ENCODE results near the gene CYP4F12. TPM values are rescaled to one million over a fixed set of nuclear protein-coding genes. Genes with fewer than 3 reads are reported as not detected.
"Not testable (repeated sequence)": the region's sequence is repeated elsewhere in the genome, so short reads cannot be mapped to it uniquely, and the experiment has no call there.

Gene CYP4F12
- total RNA-seq, 1 experiment from 2014 or later: not detected

- no peak for DNase-seq
- Histone ChIP-seq H3K4me3 (ENCODE audit: insufficient read depth, low read depth, low read length) (no peak overlapping the region), H3K36me3 (replicated peaks; ENCODE audit: control insufficient read depth, insufficient read depth, low read length) (no peaks in the 10 kb centered on the region), H3K27me3 (ENCODE audit: control insufficient read depth, insufficient read depth, low read length) (no peaks in the 10 kb centered on the region)
Observed at GRCh38 chr19:15641901-15642491, 30.9 kb upstream of the CYP4F12 start.

- no peaks in the 10 kb centered on the region for H3K36me3 ChIP-seq (replicated peaks; ENCODE audit: control insufficient read depth, insufficient read depth, low read length)
- H3K27me3 ChIP-seq (ENCODE audit: control insufficient read depth, insufficient read depth, low read length): no peaks in the 10 kb centered on the region
- H3K4me3 ChIP-seq (ENCODE audit: insufficient read depth, low read depth, low read length): no peak overlapping the region
- DNase-seq: no peak
Observed at GRCh38 chr19:15642807-15643206, 30.1 kb upstream of the CYP4F12 start.

GRCh38 chr19:15643387-15643786, 29.5 kb upstream of the CYP4F12 start:
- Histone ChIP-seq H3K4me3 (ENCODE audit: insufficient read depth, low read depth, low read length) (no peak overlapping the region), H3K27me3 (ENCODE audit: control insufficient read depth, insufficient read depth, low read length) (no peaks in the 10 kb centered on the region), H3K36me3 (replicated peaks; ENCODE audit: control insufficient read depth, insufficient read depth, low read length) (no peaks in the 10 kb centered on the region)
- no peak for DNase-seq

- Histone ChIP-seq H3K36me3 (replicated peaks; ENCODE audit: control insufficient read depth, insufficient read depth, low read length) (no peaks in the 10 kb centered on the region), H3K27me3 (ENCODE audit: control insufficient read depth, insufficient read depth, low read length) (no peaks in the 10 kb centered on the region), H3K4me3 (ENCODE audit: insufficient read depth, low read depth, low read length) (no peak overlapping the region)
- no peak for DNase-seq
Observed at GRCh38 chr19:15644066-15644741, 28.7 kb upstream of the CYP4F12 start.

- H3K4me3 ChIP-seq (ENCODE audit: insufficient read depth, low read depth, low read length): no peak overlapping the region
- no peaks in the 10 kb centered on the region for H3K36me3 ChIP-seq (replicated peaks; ENCODE audit: control insufficient read depth, insufficient read depth, low read length)
- no peak for DNase-seq
- H3K27me3 ChIP-seq (ENCODE audit: control insufficient read depth, insufficient read depth, low read length): no peaks in the 10 kb centered on the region
Observed at GRCh38 chr19:15644816-15645215, 28.1 kb upstream of the CYP4F12 start.

GRCh38 chr19:15649526-15649925, 23.4 kb upstream of the CYP4F12 start:
- DNase-seq: no peak
- Histone ChIP-seq H3K4me3 (ENCODE audit: insufficient read depth, low read depth, low read length) (no peak overlapping the region), H3K36me3 (replicated peaks; ENCODE audit: control insufficient read depth, insufficient read depth, low read length) (no peaks in the 10 kb centered on the region), H3K27me3 (ENCODE audit: control insufficient read depth, insufficient read depth, low read length) (no peaks in the 10 kb centered on the region)

- H3K4me3 ChIP-seq (ENCODE audit: insufficient read depth, low read depth, low read length); DNase-seq; H3K36me3 ChIP-seq (replicated peaks; ENCODE audit: control insufficient read depth, insufficient read depth, low read length); H3K27me3 ChIP-seq (ENCODE audit: control insufficient read depth, insufficient read depth, low read length): not testable (repeated sequence)
Observed at GRCh38 chr19:15650123-15650522, 22.8 kb upstream of the CYP4F12 start.

- H3K36me3 ChIP-seq (replicated peaks; ENCODE audit: control insufficient read depth, insufficient read depth, low read length): no peaks in the 10 kb centered on the region
- no peak for DNase-seq
Observed at GRCh38 chr19:15651791-15652190, 21.1 kb upstream of the CYP4F12 start.

GRCh38 chr19:15652559-15653278, 20.2 kb upstream of the CYP4F12 start:
- DNase-seq: no peak
- Histone ChIP-seq H3K27me3 (ENCODE audit: control insufficient read depth, insufficient read depth, low read length) (no peaks in the 10 kb centered on the region), H3K4me3 (ENCODE audit: insufficient read depth, low read depth, low read length) (no peak overlapping the region), H3K36me3 (replicated peaks; ENCODE audit: control insufficient read depth, insufficient read depth, low read length) (no peaks in the 10 kb centered on the region)

More at GRCh38 chr19:15651791-15652190, 21.1 kb upstream of the CYP4F12 start:
- Histone ChIP-seq H3K4me3 (ENCODE audit: insufficient read depth, low read depth, low read length) (no peak overlapping the region), H3K27me3 (ENCODE audit: control insufficient read depth, insufficient read depth, low read length) (no peaks in the 10 kb centered on the region)

GRCh38 chr19:15656467-15656866, 16.4 kb upstream of the CYP4F12 start:
- H3K4me3 ChIP-seq (ENCODE audit: insufficient read depth, low read depth, low read length): no peak overlapping the region
- no peaks in the 10 kb centered on the region for H3K36me3 ChIP-seq (replicated peaks; ENCODE audit: control insufficient read depth, insufficient read depth, low read length)

GRCh38 chr19:15663247-15663646, 9.6 kb upstream of the CYP4F12 start:
- DNase-seq: no peak
- H3K4me3 ChIP-seq (ENCODE audit: insufficient read depth, low read depth, low read length): no peak overlapping the region
- no peaks in the 10 kb centered on the region for H3K36me3 ChIP-seq (replicated peaks; ENCODE audit: control insufficient read depth, insufficient read depth, low read length)
- no peaks in the 10 kb centered on the region for H3K27me3 ChIP-seq (ENCODE audit: control insufficient read depth, insufficient read depth, low read length)

More at GRCh38 chr19:15656467-15656866, 16.4 kb upstream of the CYP4F12 start:
- no peaks in the 10 kb centered on the region for H3K27me3 ChIP-seq (ENCODE audit: control insufficient read depth, insufficient read depth, low read length)
- DNase-seq: no peak

- no peak for DNase-seq
- no peak overlapping the region for H3K4me3 ChIP-seq (ENCODE audit: insufficient read depth, low read depth, low read length)
- no peaks in the 10 kb centered on the region for H3K36me3 ChIP-seq (replicated peaks; ENCODE audit: control insufficient read depth, insufficient read depth, low read length)
- no peaks in the 10 kb centered on the region for H3K27me3 ChIP-seq (ENCODE audit: control insufficient read depth, insufficient read depth, low read length)
Observed at GRCh38 chr19:15666186-15666585, 6.7 kb upstream of the CYP4F12 start.

GRCh38 chr19:15666883-15667282, 6.0 kb upstream of the CYP4F12 start:
- H3K36me3 ChIP-seq (replicated peaks; ENCODE audit: control insufficient read depth, insufficient read depth, low read length): no peaks in the 10 kb centered on the region
- no peak for DNase-seq
- H3K27me3 ChIP-seq (ENCODE audit: control insufficient read depth, insufficient read depth, low read length): no peaks in the 10 kb centered on the region
- no peak overlapping the region for H3K4me3 ChIP-seq (ENCODE audit: insufficient read depth, low read depth, low read length)

- no peak for DNase-seq
- Histone ChIP-seq H3K36me3 (replicated peaks; ENCODE audit: control insufficient read depth, insufficient read depth, low read length) (no peaks in the 10 kb centered on the region), H3K4me3 (ENCODE audit: insufficient read depth, low read depth, low read length) (no peak overlapping the region), H3K27me3 (ENCODE audit: control insufficient read depth, insufficient read depth, low read length) (no peaks in the 10 kb centered on the region)
Observed at GRCh38 chr19:15669440-15669839, 3.4 kb upstream of the CYP4F12 start.

- H3K4me3 ChIP-seq (ENCODE audit: insufficient read depth, low read depth, low read length): no peak overlapping the region
- no peak for DNase-seq
- H3K27me3 ChIP-seq (ENCODE audit: control insufficient read depth, insufficient read depth, low read length): no peaks in the 10 kb centered on the region
- H3K36me3 ChIP-seq (replicated peaks; ENCODE audit: control insufficient read depth, insufficient read depth, low read length): no peaks in the 10 kb centered on the region
Observed at GRCh38 chr19:15669891-15670290, 3.0 kb upstream of the CYP4F12 start.
